Measurements from ENCODE around the gene TP53BP2.
A peak's percentile ranks its signal among the peaks of the same experiment; 100 is the strongest.
"Not testable (repeated sequence)": the region's sequence is repeated elsewhere in the genome, so short reads cannot be mapped to it uniquely, and the experiment has no call there.

The TP53BP2 gene

DNA sequence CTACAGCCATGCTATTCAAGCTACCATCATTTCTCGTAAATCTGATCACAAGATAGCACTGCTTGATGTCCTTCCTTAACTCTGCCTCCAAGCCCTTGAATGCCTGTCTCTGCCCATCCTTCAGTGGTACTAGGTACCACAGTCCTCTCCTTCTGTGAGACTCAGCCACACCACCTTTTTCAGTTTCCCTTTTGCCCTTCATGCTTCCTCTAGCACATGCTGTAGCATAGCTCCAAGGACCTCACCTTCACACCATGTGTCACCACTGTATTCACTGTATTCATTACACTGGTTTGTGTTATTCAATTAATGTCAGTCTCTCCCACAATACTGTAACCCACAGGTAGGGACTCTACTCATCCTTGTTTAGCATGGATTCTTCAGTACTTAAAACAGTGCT lies 8.0 kb upstream of the TP53BP2 start:
- DNase-seq (ENCODE audit: low spot score) = no peak

DNA sequence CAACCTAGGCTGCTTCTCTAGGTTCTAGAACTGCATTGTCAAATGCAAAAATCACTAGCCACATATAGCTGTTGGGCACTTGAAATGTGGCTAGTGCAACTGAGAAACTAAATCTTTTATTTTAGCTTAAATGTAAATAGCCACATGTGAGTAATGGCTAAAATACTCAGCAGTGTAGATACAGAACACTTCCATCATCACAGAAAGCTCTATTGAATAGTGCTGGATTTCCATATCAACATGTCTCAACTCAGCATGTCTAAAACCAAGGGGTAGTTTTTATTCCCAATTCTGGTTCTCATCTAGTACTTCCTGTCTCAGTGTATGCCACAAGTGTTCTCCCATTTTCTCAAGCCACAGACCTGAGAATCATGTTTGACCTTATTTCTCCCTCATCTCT lies 7.5 kb upstream of the TP53BP2 start:
- no peak for DNase-seq (ENCODE audit: low spot score)

DNA sequence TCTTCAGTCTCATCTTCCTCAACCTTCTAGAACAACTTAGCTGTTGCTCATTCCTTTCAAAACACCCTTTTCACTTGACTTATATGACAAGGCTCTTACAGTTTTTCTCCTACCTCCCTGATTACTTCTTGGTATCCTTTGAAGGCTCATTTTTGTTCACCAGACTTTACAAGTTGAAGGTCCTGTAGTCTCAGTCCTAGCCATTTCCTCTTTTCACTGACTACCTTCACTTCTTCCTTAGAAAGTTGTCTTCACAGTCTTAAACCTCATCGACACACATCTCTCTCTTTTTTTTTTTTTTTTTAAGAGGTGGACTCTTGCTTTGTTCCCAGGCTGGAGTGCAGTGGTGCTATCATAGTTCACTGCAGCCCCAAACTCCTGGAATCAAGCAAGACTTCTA lies 6.6 kb upstream of the TP53BP2 start:
- no peak for DNase-seq (ENCODE audit: low spot score)

DNA sequence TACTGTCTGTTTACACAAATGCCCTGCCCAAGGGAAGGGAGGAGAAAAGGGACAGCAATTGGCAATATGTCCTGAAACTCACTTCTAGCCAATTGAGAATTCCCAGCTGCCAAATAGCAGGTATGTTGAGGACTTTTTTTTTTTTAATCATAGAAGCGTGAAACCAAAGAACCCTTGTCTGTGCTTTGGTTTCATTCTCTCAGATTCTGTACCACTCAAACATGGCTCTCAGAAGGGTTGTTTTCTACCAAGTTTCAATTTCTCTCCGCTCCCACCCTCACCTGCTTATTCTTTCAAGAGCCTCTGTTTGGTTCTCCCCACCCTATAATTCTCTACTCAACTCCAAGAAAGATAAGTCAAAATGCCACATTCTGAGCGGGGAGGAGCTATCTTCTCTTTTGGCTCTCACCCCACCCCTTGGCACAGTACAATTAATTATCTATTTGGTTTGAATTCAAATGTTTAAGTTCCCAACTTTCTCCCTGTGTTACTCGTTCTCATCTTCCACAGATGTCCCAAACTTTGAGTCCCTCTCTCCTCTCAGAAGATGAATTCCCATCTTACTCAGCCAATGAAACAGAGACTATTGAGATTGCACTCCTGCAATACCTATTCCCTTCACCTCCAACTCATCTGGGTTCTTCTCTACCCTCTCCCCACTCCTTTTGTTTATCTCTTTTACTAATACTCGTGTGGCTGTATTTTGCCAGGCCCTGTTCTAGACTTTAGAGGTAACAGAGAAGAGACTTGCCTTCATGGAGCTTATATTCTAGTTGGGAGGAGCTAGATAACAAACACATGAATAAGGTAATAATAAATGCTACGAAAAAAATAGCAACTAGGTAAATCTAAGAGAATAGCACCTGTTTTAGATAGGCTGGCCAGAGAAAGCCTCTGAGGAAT lies 3.9 kb upstream of the TP53BP2 start:
- no peak for DNase-seq (ENCODE audit: low spot score)

DNA sequence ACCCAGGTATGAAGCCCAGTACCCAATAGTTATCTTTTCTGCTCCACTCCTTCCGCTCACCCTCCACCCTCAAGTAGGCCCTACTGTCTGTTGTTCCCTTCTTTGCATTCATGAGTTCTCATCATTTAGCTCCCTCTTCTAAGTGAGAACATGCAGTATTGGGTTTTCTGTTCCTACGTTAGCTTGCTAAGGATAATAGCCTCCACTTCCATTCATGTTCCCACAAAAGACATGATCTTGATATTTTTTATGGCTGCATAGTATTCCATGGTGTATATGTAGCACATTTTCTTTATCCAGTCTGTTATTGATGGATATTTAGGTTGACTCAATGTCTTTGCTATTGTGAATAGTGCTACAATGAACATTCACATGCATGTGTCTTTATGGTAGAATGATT lies 2.8 kb upstream of the TP53BP2 start:
- no peak for DNase-seq (ENCODE audit: low spot score)

DNA sequence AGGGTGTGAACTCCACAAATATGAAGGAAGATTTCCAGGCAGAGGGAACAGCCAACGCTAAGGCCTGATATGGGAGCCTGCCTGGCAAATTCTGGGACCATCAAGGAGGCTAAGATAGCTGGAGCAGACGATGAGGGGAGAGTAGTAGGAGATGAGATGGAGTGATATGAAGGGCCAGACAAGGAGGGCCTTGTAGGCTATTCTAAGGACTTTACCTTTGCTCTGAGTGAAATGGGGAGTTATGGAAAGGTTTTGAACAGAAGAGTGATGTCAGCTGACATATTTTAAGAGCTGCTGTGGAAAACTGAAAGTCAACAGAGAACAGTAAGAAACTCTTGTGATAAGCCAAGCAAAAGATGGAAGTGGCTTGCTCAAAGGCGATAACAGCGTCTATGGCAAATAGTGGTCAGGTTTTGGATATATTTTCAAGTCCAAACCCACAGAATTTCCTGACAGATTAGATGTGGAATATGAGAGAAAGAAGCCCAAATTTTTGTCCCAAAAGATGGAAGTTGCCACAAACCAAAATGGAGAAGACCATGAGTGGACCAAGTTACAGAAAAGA lies 2.1 kb upstream of the TP53BP2 start:
- DNase-seq (ENCODE audit: low spot score) = no peak

DNA sequence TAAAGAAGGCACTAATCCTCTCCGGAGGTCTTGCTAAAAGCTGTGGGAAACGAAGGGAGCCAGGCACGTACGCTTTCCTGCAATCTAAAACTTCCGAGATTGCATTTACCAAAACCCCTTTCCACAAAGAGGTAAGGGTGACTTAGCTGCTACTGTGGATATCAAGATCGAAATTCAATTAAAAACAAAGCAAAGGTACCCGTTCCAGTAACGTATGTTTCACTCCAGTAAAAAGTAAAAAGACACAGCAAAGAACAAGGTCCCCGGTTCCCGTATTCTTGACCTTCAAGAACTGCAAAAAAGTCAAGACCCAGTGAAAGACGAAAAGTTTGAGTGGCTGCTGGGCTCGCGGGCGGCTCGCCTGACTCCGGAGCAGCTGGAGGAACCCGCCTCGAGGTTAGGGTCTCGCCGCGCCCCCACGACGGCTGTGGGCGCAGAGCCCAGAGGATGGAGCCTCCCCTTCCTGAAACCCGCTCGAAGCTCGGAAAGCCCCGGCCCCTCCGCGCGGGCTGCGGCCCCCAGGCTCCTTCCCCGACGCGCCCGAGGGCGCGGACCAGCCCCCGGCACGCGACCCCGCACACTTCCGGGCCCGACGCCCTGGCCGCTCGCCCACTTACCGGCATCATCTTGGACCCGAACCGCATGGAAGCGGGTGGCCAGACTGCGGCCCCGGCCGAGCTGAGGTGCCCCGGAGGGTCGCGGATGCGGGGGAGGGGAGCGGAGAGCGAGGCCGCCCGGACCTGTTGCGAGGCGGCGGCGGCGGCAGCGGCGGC lies 524 bp downstream of the TP53BP2 start:
- DNase-seq (ENCODE audit: low spot score) = peak; percentile 73

DNA sequence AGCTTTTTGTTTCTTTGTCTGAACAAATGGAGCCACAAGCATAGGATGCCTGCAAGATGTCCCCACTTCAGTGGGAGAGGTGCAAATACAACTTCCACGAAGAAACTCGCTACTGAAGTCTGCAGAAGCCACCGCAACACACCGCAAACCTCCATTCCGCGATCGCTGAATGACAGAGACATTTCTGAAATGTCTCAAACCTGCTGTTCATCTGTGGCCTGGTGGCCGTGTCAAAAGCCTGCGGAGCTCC lies 1.0 kb downstream of the TP53BP2 start:
- peak; percentile 57 for DNase-seq (ENCODE audit: low spot score)

DNA sequence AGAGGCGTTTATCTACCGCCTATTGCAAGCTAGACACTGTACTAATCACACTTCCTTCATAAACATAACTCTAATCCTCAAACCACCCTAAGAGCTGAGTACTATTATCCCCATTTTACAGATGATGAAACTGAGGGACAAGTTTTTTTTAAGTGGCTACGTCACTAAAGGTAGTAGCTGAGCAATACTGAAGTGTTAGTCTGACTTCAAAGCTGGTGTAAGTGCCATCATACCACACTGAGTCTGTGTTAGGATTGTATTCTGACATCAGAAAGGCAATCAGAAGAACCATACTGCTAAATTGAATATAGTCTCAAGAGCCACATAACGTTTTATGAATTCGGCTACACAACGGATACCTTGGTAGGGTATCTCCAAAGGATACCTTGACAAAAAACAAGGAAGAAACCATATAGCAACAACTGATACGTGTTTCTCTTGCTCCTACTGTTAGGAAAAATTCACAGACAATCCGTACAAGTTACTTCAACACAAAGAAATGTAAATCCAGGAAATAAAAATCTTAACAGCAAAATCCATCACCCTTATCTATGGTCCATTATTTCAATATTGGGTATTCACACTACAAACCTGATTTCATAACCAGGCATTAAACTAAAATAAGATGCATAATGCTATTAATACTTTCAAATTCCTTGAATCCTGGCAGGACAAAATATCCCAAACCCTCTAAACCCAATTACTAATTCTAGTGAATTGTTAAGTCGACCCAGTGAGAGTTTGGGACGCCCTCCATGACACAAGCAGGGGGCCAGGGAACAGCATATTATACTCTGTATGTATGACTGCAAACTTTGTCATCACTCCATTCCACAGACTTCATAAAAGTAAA lies 1.6 kb downstream of the TP53BP2 start:
- DNase-seq (ENCODE audit: low spot score) = no peak

DNA sequence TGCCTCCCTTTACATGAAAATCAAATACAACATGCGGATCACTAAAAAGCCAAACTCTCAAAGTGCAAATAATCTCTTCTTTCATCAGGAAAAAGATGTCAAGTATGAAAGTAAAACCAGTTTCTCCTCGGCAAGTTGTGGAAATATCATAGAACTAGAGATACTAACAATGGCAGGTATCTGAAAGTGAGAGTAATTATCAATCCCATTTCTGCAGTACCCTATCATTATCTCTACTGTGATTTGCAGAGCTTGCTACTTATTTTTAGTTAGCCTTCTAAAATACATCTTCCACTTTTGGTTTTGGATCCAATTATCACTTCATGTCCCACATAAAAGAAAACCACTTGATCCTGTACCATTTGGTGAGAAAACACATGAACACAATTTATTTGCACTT lies 3.0 kb downstream of the TP53BP2 start:
- no peak for DNase-seq (ENCODE audit: low spot score)

DNA sequence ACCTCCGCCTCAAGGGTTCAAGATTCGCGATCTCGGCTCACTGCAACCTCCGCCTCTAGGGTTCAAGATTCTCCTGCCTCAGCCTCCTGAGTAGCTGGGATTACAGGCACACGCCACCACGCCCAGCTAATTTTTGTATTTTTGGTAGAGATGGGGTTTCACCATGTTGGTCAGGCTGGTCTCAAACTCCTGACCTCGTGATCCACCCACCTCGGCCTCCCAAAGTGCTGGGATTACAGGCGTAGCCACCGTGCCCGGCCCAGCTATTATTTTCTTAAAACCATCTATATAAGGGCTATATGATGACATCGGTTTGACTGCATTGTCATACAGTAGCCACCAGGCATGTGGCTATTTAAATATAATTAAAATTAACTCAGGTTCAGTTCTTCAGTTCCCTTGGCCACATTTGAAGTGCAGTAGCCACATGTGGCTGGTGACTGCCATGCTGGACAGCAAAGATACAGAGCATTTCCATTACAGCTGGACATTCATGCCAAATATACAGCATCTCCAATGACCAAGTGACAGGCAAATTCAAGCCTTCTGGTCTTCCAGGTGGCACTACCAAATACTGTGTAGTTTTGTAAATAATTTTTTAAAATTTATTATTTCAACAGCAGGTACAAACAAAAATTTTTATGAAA lies 3.6 kb downstream of the TP53BP2 start:
- not testable (repeated sequence) for DNase-seq (ENCODE audit: low spot score)

DNA sequence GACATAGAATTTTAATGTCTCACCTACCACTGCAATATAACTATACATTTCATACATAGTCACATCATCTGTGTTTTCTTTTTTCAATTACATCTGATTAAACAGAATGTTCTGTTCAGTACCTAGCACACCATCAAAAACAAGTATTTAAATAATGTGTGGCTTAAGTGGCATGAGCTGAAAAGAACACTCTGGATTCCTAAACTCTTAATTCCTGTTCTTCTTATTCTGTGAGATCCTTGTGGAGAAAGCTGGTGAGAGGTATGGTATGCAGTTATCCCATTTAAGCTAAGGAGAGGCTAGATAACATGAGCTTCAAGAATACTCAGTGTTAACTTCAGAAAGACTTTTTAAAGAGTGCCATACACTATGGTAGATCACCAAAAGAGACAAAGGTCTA lies 5.5 kb downstream of the TP53BP2 start:
- no peak for DNase-seq (ENCODE audit: low spot score)

DNA sequence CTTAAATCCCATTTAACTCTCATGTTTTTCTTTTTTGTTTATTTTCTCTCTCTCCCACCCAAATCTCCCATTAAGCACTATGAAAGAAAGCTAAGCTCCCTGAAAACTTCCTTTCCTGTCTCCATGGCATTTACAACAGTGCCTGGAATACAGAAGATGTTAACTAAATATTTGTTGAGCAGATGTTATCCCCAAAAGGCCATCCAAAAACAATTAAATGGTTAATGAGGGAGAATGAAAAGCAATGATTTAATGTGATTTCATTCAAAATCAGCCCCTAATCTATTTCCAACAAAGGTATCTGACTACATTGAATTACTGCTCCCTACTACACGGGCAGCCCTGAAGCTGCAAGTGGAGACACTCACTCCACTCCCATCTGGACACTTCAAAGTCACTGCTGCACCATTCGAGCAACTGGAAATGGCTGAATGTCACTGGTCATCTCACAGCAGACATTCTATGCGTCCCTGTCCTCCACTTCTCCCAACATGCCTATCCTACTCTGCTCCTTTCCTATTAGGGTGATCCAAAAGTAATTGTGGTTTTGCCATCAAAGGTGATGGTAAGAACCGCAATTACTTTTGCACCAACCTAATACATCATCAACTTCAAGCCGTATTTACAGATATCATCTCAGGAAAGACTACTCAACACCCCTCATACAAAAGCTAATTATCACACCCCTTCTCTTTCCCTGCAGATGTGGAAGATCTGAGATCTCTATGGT lies 7.5 kb downstream of the TP53BP2 start:
- no peak for DNase-seq (ENCODE audit: low spot score)

DNA sequence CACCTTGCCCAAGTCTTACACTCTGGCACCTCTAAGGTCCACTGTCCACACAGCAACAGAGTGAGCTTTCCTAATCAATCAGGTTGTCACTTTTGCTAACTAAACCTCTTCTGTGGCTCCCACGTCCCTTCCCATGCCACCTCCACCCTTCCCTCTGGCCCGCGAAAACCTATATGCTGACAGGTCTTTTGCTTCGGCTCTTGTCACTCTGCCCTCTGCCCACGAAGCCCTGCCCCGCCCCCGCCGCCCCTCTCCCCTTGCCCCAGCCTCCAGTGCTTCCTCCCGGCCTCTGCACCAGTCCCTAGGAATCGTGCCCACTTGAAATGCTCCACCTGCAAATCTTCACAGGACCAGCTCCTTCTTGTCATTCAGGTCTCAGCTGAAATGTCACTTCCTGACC lies 8.1 kb downstream of the TP53BP2 start:
- DNase-seq (ENCODE audit: low spot score) = no peak

DNA sequence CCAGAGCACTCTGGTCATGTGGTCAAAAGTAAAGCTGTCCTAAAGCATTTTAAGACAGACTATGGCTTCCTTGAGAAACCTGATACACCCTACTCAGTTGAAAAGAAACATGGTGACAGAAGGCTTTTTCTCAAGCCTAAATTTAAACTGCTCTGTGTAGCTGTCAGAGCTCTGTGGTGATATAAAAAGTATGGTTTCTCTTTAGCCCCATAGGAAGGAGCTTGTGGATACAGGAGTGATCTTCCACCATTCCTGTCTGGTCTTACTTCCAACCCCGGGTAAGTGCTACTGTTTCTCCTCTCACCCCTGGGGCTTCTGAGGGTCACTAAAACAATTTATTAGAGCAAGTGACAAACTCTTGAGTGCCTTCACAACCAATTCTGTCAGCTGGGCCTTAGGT lies 8.5 kb downstream of the TP53BP2 start:
- DNase-seq (ENCODE audit: low spot score) = no peak

DNA sequence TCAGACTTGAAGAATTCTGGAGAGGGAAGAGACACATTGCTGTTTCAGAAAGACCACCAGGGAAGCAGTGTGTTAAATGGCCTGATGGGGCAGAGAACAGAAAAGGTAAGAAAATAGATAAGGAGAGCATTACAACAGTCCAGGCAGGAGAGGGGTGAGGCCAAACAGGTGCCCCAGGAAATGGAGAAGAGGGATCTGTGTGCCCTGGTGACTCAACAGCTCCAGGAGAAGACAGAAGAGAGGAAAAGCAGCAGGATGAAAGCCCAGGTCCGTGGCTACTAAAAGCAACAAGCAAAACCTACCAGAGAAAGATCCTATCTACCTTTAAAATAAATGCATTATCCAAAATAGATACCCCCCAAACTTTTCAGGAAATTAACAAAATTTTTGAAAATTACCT lies 9.2 kb downstream of the TP53BP2 start:
- DNase-seq (ENCODE audit: low spot score) = no peak

DNA sequence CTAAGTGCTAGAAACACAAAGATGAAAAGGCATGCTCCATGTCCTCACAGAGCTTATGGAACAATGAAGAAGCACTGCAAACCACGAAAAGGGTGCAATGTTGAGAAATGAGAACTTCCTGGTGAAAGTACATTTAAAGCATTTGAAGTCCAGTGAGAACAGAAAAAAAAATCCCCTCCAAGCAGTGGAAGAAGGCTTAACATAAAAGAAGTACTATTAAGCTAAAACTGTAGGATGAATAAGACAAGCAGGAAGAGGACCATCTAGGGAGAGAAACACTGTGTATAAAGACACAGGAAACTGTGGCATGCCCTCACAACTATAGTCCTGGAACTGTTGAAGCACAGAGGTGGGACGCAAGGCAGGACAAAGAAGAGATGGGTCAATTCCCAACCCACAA lies 10.0 kb downstream of the TP53BP2 start:
- DNase-seq (ENCODE audit: low spot score) = no peak

DNA sequence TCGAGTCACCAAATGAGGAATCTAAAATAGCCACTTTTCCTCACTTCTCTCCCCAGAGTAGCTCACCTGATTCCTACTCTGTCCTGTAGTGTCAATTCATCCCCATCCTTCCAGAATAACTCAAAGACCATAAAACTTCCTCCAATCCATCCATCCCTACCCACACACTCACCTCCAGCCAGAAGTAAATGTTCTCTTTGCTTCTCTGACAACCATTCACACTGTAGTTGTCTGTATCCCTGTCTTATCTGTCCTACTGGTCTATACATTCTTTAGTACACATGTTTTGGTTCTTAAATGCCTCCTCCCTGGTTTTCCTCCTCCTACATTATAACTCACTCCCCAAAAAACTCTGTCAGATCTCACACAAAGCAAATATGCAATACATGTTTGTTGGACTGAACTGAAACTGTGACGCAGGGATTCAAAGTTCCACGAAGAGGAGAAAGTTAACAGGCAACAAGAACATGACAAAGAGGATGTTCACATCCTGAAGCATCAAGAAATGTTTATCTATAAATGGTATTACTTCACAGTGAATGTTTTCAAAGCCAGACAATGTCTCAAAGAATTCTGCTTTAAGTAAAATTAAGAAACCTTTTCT lies 11.0 kb downstream of the TP53BP2 start:
- DNase-seq (ENCODE audit: low spot score) = no peak

DNA sequence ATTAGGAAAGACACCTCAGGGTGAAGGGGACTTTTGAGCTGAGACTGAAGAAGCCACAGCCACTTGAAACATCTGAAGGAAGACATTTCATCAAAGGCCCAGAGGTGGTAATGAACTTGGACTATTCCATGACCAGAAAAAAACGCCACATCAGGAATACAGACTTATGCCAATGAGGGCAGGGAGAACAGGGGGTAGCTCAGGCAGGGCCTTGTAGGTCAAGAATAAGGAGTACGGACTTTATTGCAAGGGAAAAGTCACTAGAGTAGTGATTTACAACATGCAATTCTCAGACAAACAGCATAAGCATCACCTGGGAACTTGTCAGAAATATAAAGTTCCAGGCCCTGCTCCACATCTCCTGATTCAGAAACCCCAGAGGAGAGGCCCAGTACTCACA lies 11.8 kb downstream of the TP53BP2 start:
- no peak for DNase-seq (ENCODE audit: low spot score)

DNA sequence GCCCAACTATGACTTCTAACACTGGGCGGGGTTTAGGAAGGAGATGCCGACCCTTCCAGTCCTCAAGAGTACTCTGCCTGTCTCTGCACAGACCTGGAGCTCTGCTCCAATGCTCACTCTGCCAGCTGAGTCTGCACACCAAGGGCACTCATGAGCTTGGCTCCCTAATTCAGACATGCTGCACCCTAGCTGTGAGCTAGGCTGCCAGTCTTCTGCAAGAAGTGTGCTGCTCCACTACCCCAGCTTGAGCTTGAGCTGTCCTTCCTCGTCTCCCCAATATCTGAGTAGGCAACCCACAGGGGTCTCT lies 13.2 kb downstream of the TP53BP2 start:
- no peak for DNase-seq (ENCODE audit: low spot score)
